GM10248 (cell line): ENCODE measurements around the gene LTA4H.

Source experiments
- CTCF ChIA-PET: fragments of 300-600 bp; sonication (Branson Sonifier 250); formaldehyde crosslinking; extraction: SDS; loops from one replicate; lab custom pipeline; 2021; ENCODE audit warnings: antibody characterized with exemption; lab: Yijun Ruan, JAX
- POLR2A ChIA-PET: fragments of 350-650 bp; sonication (Branson Sonifier 250); formaldehyde crosslinking; extraction: SDS; loops from one replicate; lab custom pipeline; 2020; ENCODE audit warnings: antibody characterized with exemption; lab: Yijun Ruan, JAX
- DNase-seq: peaks from one replicate; pipeline ENCODE4 v3.0.0; 2012; ENCODE audit errors: extremely low spot score
- CTCF ChIP-seq: IDR thresholded peaks from 2 replicates; pipeline ENCODE4 v1.5.1; 2012; ENCODE audit warnings: mild to moderate bottlenecking, low read depth; ENCODE audit errors: extremely low read depth, missing control alignments, control extremely low read depth

The LTA4H gene

GRCh38 chr12:96025518-96025917, 9.9 kb downstream of the LTA4H start:
- DNase-seq: no peak
- CTCF ChIA-PET: interaction anchor here (1.4 kb wide), 1 partner anchor 190 kb away, joined by 3 read pairs; no protein-coding TSS in a partner anchor
- no peak for TF ChIP-seq CTCF
- POLR2A ChIA-PET: no interaction called here

- CTCF ChIA-PET: interaction anchor here (0.9 to 2.8 kb wide), 3 partner anchors 8 to 22 kb away, joined by 3 to 11 read pairs (median 4); no protein-coding TSS in a partner anchor
Observed at GRCh38 chr12:96020314-96021003, 14.9 kb downstream of the LTA4H start.

DNA sequence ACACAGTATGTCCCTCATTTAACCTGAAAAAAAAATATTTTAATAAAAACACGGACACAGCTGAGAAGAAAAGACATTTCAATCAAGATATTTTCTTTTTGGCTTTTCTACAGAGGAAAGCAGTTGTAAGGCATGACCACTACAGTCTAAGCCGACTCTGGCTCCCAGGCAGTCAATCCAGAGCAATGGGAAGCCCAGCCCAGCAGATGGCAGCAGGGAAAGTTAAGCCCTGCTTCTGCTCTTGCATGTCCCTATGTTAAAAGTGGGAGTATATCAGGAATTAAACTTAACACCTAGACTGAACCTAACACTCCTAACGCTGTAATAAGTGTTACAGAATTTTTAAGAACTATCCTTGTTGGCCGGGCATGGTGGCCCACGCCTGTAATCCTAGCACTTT, 19.7 kb downstream of the LTA4H start:
- POLR2A ChIA-PET: no interaction called here
- DNase-seq: no peak
- CTCF ChIA-PET: interaction anchor here (0.7 to 2.2 kb wide), 2 partner anchors 16 to 17 kb away, joined by 3 to 6 read pairs; no protein-coding TSS in a partner anchor
- no peak for TF ChIP-seq CTCF

More at GRCh38 chr12:96020314-96021003, 14.9 kb downstream of the LTA4H start:
- peak; percentile 27 for DNase-seq
- no peak for TF ChIP-seq CTCF
- POLR2A ChIA-PET: no interaction called here

DNA sequence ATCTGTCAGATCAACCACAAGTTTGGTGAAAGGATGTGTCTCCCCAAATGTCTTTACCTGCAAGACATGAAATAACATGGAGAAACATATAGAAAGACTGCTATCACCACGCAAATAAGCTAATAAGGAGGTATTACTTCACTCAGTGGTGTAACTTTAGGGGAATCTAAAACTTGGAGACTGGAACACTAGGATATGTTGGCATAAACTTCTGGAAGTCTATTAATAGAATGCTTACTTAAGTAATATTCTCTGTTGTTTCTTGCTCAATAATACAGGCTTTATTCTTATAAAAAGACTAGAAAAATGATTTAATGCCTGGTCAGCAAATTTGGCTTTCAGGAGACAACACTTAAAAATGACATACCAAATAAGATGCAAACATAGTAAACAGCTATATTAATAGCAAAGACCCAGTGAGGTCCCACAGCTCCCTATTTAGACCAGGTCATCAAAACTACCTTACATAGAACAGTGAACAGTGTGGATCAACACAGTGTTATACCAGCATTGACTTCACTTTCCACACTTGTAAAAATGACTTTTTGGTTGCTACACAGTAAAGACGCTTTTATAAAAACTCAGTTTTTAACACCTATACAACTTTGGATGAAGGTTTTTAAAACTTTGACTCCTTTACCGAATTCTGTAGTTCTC, 20.3 kb downstream of the LTA4H start:
- no peak for DNase-seq
- POLR2A ChIA-PET: interaction anchor here (0.5 kb wide), 1 partner anchor 172 kb away, joined by 4 read pairs; no protein-coding TSS in a partner anchor
- no peak for TF ChIP-seq CTCF
- CTCF ChIA-PET: interaction anchor here (0.6 to 2.2 kb wide), 4 partner anchors 14 to 18 kb away, joined by 3 to 6 read pairs (median 3); no protein-coding TSS in a partner anchor

GRCh38 chr12:96007729-96008128, 27.7 kb downstream of the LTA4H start:
- CTCF ChIA-PET: interaction anchor here (1.3 to 2.5 kb wide), 3 partner anchors 9 to 23 kb away, joined by 3 to 17 read pairs (median 5); no protein-coding TSS in a partner anchor
- POLR2A ChIA-PET: no interaction called here

GRCh38 chr12:96006727-96007126, 28.7 kb downstream of the LTA4H start:
- DNase-seq: no peak
- no peak for TF ChIP-seq CTCF
- CTCF ChIA-PET: interaction anchor here (1.3 to 2.5 kb wide), 3 partner anchors 8 to 24 kb away, joined by 3 to 17 read pairs (median 5); no protein-coding TSS in a partner anchor
- POLR2A ChIA-PET: interaction anchor here (0.6 kb wide), 1 partner anchor 29 kb away, joined by 3 read pairs; no protein-coding TSS in a partner anchor

More at GRCh38 chr12:96007729-96008128, 27.7 kb downstream of the LTA4H start:
- TF ChIP-seq CTCF: no peak
- DNase-seq: no peak
